ENCODE measurements around the gene TMPRSS15. TPM values are rescaled to one million over a fixed set of nuclear protein-coding genes. Genes with fewer than 3 reads are reported as not detected.

The TMPRSS15 gene
- total and polyA plus RNA-seq, 4 donors: not detected

DNA sequence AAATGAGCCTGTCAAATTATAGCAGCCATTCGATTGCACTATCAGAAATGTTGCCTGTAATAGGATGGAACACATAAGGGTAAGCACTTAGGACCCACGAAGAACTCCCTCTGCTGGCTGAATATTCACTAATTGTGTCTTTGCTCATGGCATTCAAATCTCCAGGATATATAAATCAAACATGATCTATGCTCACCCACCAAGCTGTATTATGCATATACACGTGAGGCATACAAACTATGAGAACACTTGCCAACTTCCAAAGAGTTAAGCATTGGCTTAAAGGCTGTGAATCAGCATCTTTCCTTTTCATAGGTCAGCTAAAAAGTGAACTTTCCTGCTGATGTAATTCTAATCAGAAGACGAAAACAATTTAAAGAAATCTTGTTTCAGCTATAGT is 34.5 kb downstream of the TMPRSS15 start:
- TF ChIP-seq MAX (IDR thresholded peaks at IDR 0.05) (no peak), RAD21 (IDR thresholded peaks at IDR 0.05) (peak in 1 of 2 donors; percentile 41), SP1 (IDR thresholded peaks at IDR 0.05) (no peak), GABPA (IDR thresholded peaks at IDR 0.05 in 1 of 2, conservative IDR thresholded peaks at IDR 0.05 in 1 of 2) (no peak)
- TF ChIP-seq, protein P1, sequence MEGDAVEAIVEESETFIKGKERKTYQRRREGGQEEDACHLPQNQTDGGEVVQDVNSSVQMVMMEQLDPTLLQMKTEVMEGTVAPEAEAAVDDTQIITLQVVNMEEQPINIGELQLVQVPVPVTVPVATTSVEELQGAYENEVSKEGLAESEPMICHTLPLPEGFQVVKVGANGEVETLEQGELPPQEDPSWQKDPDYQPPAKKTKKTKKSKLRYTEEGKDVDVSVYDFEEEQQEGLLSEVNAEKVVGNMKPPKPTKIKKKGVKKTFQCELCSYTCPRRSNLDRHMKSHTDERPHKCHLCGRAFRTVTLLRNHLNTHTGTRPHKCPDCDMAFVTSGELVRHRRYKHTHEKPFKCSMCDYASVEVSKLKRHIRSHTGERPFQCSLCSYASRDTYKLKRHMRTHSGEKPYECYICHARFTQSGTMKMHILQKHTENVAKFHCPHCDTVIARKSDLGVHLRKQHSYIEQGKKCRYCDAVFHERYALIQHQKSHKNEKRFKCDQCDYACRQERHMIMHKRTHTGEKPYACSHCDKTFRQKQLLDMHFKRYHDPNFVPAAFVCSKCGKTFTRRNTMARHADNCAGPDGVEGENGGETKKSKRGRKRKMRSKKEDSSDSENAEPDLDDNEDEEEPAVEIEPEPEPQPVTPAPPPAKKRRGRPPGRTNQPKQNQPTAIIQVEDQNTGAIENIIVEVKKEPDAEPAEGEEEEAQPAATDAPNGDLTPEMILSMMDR (IDR thresholded peaks at IDR 0.05; ENCODE audit: low read depth, low read length, missing input control): peak; percentile 10
- WGBS: 30% methylated on average over 4 of the region's 4 CpGs

GRCh38 chr21:18368205-18368604 is 35.4 kb downstream of the TMPRSS15 start:
- H3K4me3 ChIP-seq (ENCODE audit: low read depth in 1 of 3, low read length in 3 of 3): no peak overlapping the region
- no peaks in the 10 kb centered on the region for H3K9me3 ChIP-seq (ENCODE audit: control insufficient read depth in 4 of 4, low read length in 3 of 4)
- no peak overlapping the region for H3K9ac ChIP-seq (ENCODE audit: low read depth in 1 of 2, low read length in 2 of 2)
- H3K27ac ChIP-seq (ENCODE audit: low read depth in 1 of 2, low read length in 2 of 2): no peak overlapping the region
- TF ChIP-seq HNF4A (conservative IDR thresholded peaks at IDR 0.05) (no peak), TAF1 (conservative IDR thresholded peaks at IDR 0.05) (no peak), SP1 (IDR thresholded peaks at IDR 0.05) (no peak), RXRA (IDR thresholded peaks at IDR 0.05) (no peak), EGR1 (IDR thresholded peaks at IDR 0.05; ENCODE audit: low read depth in 2 of 2) (no peak), RAD21 (IDR thresholded peaks at IDR 0.05) (no peak), HNF4G (IDR thresholded peaks at IDR 0.05) (no peak), FOXA2 (IDR thresholded peaks at IDR 0.05) (no peak), ATF3 (IDR thresholded peaks at IDR 0.05) (no peak), JUND (IDR thresholded peaks at IDR 0.05) (no peak), FOXA1 (IDR thresholded peaks at IDR 0.05) (no peak), GABPA (IDR thresholded peaks at IDR 0.05 in 1 of 2, conservative IDR thresholded peaks at IDR 0.05 in 1 of 2) (no peak), REST (IDR thresholded peaks at IDR 0.05) (no peak), MAX (IDR thresholded peaks at IDR 0.05) (no peak)
- TF ChIP-seq, protein P2, sequence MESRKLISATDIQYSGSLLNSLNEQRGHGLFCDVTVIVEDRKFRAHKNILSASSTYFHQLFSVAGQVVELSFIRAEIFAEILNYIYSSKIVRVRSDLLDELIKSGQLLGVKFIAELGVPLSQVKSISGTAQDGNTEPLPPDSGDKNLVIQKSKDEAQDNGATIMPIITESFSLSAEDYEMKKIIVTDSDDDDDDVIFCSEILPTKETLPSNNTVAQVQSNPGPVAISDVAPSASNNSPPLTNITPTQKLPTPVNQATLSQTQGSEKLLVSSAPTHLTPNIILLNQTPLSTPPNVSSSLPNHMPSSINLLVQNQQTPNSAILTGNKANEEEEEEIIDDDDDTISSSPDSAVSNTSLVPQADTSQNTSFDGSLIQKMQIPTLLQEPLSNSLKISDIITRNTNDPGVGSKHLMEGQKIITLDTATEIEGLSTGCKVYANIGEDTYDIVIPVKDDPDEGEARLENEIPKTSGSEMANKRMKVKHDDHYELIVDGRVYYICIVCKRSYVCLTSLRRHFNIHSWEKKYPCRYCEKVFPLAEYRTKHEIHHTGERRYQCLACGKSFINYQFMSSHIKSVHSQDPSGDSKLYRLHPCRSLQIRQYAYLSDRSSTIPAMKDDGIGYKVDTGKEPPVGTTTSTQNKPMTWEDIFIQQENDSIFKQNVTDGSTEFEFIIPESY (IDR thresholded peaks at IDR 0.05): no peak
- TF ChIP-seq, protein P1 (IDR thresholded peaks at IDR 0.05; ENCODE audit: low read depth, low read length, missing input control): no peak
- no peak for DNase-seq (ENCODE audit: low spot score)
- H3K27me3 ChIP-seq (ENCODE audit: control insufficient read depth in 4 of 4, insufficient read depth in 4 of 4, low read length in 3 of 4): no peaks in the 10 kb centered on the region
- no peaks in the 10 kb centered on the region for H3K36me3 ChIP-seq (ENCODE audit: control insufficient read depth in 4 of 4, insufficient read depth in 3 of 4, low read depth in 1 of 4, low read length in 3 of 4)
- H3K4me1 ChIP-seq (ENCODE audit: control insufficient read depth in 4 of 4, insufficient read depth in 4 of 4, low read length in 3 of 4): no peaks in the 10 kb centered on the region
- 73% methylated on average over 6 of the region's 6 CpGs for WGBS

More for the DNA sequence above, 34.5 kb downstream of the TMPRSS15 start:
- Histone ChIP-seq H3K4me1 (ENCODE audit: control insufficient read depth in 4 of 4, insufficient read depth in 4 of 4, low read length in 3 of 4) (no peaks in the 10 kb centered on the region), H3K36me3 (ENCODE audit: control insufficient read depth in 4 of 4, insufficient read depth in 3 of 4, low read depth in 1 of 4, low read length in 3 of 4) (no peaks in the 10 kb centered on the region), H3K9ac (ENCODE audit: low read depth in 1 of 2, low read length in 2 of 2) (no peak overlapping the region), H3K9me3 (ENCODE audit: control insufficient read depth in 4 of 4, low read length in 3 of 4) (no peaks in the 10 kb centered on the region), H3K27me3 (ENCODE audit: control insufficient read depth in 4 of 4, insufficient read depth in 4 of 4, low read length in 3 of 4) (no peaks in the 10 kb centered on the region), H3K4me3 (ENCODE audit: low read depth in 1 of 3, low read length in 3 of 3) (no peak overlapping the region), H3K27ac (ENCODE audit: low read depth in 1 of 2, low read length in 2 of 2) (no peak overlapping the region)
- DNase-seq (ENCODE audit: low spot score): no peak
